HEK293T (cell line): Measurements from ENCODE around the gene IRF6.

ENCODE experiments used
- CTCF ChIA-PET: fragments of 350-600 bp; formaldehyde crosslinking; extraction: SDS; loops from one replicate; lab custom pipeline; 2021; ENCODE audit warnings: antibody characterized with exemption, inconsistent platforms; lab: Yijun Ruan, JAX
- POLR2A ChIA-PET: fragments of 350-600 bp; formaldehyde crosslinking; extraction: SDS; loops from one replicate; lab custom pipeline; 2020; ENCODE audit warnings: antibody characterized with exemption, inconsistent platforms; lab: Yijun Ruan, JAX
- DNase-seq: peaks from one replicate; pipeline ENCODE4 v3.0.0; 2012; ENCODE audit warnings: mixed read lengths; ENCODE audit errors: extremely low spot score
- ARNT ChIP-seq: fragments of 450-650 bp; IDR thresholded peaks from 2 replicates; pipeline ENCODE4 v1.6.1; 2017; ENCODE audit warnings: mild to moderate bottlenecking
- BHLHE40 ChIP-seq: fragments of 450-650 bp; IDR thresholded peaks from 2 replicates; pipeline ENCODE4 v1.6.1; 2016; ENCODE audit warnings: mild to moderate bottlenecking, moderate library complexity, borderline replicate concordance
- CTBP1 ChIP-seq: fragments of 450-650 bp; IDR thresholded peaks from 2 replicates; pipeline ENCODE4 v1.6.1; 2016; ENCODE audit warnings: borderline replicate concordance
- ELF4 ChIP-seq: fragments of 450-650 bp; IDR thresholded peaks from 2 replicates; pipeline ENCODE4 v1.6.1; 2017; ENCODE audit warnings: antibody characterized with exemption
- FOXA1 ChIP-seq: fragments of 450-650 bp; IDR thresholded peaks from 2 replicates; pipeline ENCODE4 v1.6.1; 2016; ENCODE audit warnings: mild to moderate bottlenecking
- FOXK2 ChIP-seq: fragments of 450-650 bp; IDR thresholded peaks from 2 replicates; pipeline ENCODE4 v1.6.1; 2016; ENCODE audit warnings: mild to moderate bottlenecking
- FOXM1 ChIP-seq: fragments of 450-650 bp; IDR thresholded peaks from 2 replicates; pipeline ENCODE4 v1.6.1; 2017; ENCODE audit warnings: mild to moderate bottlenecking, borderline replicate concordance
- HDGF ChIP-seq: fragments of 450-650 bp; IDR thresholded peaks from 2 replicates; pipeline ENCODE4 v1.6.1; 2017; ENCODE audit warnings: antibody characterized with exemption, borderline replicate concordance
- L3MBTL2 ChIP-seq: fragments of 450-650 bp; conservative IDR thresholded peaks from 2 replicates; pipeline ENCODE4 v1.6.1; 2016; ENCODE audit warnings: mild to moderate bottlenecking
- LEF1 ChIP-seq: fragments of 450-650 bp; IDR thresholded peaks from 2 replicates; pipeline ENCODE4 v1.6.1; 2017; ENCODE audit warnings: mild to moderate bottlenecking, borderline replicate concordance
- NFRKB ChIP-seq: fragments of 450-650 bp; IDR thresholded peaks from 2 replicates; pipeline ENCODE4 v1.6.1; 2016; ENCODE audit warnings: mild to moderate bottlenecking, moderate library complexity
- PKNOX1 ChIP-seq: fragments of 450-650 bp; IDR thresholded peaks from 2 replicates; pipeline ENCODE4 v1.6.1; 2016
- SP1 ChIP-seq: fragments of 450-650 bp; IDR thresholded peaks from 2 replicates; pipeline ENCODE4 v1.6.1; 2017
- SUZ12 ChIP-seq: fragments of 450-650 bp; IDR thresholded peaks from 2 replicates; pipeline ENCODE4 v1.6.1; 2016; ENCODE audit warnings: mild to moderate bottlenecking
- TARDBP ChIP-seq: fragments of 450-650 bp; IDR thresholded peaks from 2 replicates; pipeline ENCODE4 v1.6.1; 2016
- ZNF384 ChIP-seq: fragments of 450-650 bp; IDR thresholded peaks from 2 replicates; pipeline ENCODE4 v1.6.1; 2016

Gene IRF6

DNA sequence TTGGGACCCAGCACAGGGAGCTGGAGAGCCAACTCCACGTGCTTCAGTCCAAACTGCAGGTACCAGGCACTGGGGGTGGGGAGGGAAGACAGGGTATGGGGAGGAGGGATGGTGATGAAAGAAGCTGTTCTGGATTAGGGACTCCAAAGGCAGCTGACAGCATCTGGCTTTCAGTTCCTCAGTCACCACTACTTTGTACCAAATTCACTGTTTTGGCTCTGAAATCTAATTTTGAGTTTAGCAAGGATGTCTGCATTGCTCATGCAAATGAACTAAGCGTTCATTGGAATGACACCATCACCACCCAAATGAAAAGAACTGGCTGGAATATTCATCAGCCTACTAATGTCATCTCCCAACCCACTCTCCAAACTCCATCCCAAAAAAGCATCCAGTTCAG, 30.3 kb downstream of the IRF6 start:
- TF ChIP-seq BHLHE40 (no peak), LEF1 (no peak), ARNT (no peak), SP1 (no peak), SUZ12 (no peak), TARDBP (no peak), ELF4 (no peak), FOXK2 (no peak), NFRKB (no peak), L3MBTL2 (no peak), CTBP1 (no peak), HDGF (no peak), FOXA1 (no peak)
- CTCF ChIA-PET: no interaction called here
- POLR2A ChIA-PET: interaction anchor here (3.0 kb wide), 1 partner anchor 9 kb away, joined by 15 read pairs; the partner anchor contains the start of gene C1orf74
- DNase-seq: no peak

GRCh38 chr1:209774592-209774991, 31.4 kb downstream of the IRF6 start:
- POLR2A ChIA-PET: interaction anchor here (3.0 kb wide), 1 partner anchor 10 kb away, joined by 15 read pairs; the partner anchor contains the start of gene C1orf74

DNA sequence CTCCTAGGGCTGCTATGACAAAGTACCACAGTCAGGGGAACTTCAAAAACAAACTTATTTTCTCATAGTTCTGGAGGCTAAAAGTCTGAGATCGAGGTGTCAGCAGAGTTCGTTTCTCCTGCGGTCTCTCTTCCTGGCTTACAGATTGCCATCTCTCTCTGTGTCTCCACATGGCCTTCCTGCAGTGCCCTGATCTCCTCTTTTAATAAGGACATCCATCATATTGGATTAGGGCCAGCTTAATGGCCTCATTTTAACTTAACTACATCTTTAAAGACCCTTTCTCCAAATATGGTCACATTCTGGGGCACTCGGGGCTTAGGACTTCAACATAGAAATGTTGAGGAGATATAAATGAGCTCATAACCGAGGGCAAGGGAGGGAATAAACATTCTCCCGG, 33.8 kb downstream of the IRF6 start:
- no peak for TF ChIP-seq CTBP1
- no peak for TF ChIP-seq BHLHE40
- TF ChIP-seq FOXA1: no peak
- no peak for TF ChIP-seq ZNF384
- no peak for TF ChIP-seq LEF1
- ChIA-PET CTCF (no interaction called here), POLR2A (interaction anchor here (0.6 kb wide), 1 partner anchor 12 kb away, joined by 3 read pairs; the partner anchor contains the start of gene C1orf74)
- no peak for DNase-seq

More at GRCh38 chr1:209774592-209774991, 31.4 kb downstream of the IRF6 start:
- CTCF ChIA-PET: no interaction called here
- DNase-seq: no peak
- no peak for TF ChIP-seq ARNT
- no peak for TF ChIP-seq LEF1
- TF ChIP-seq CTBP1: no peak
- TF ChIP-seq SUZ12: no peak
- TF ChIP-seq ZNF384: no peak

GRCh38 chr1:209770636-209771415, 35.1 kb downstream of the IRF6 start:
- no peak for DNase-seq
- TF ChIP-seq CTBP1 (0 out of 2 replicates have a peak, but pooled peaks have one; percentile 9), L3MBTL2 (no peak)
- CTCF ChIA-PET: no interaction called here
- POLR2A ChIA-PET: no interaction called here

GRCh38 chr1:209769971-209770370, 36.0 kb downstream of the IRF6 start:
- CTCF ChIA-PET: no interaction called here
- POLR2A ChIA-PET: interaction anchor here (1.4 kb wide), 1 partner anchor 15 kb away, joined by 5 read pairs; the partner anchor contains the start of gene C1orf74
- DNase-seq: no peak
- TF ChIP-seq FOXA1 (no peak), FOXK2 (no peak), NFRKB (no peak), PKNOX1 (no peak), ZNF384 (no peak), SUZ12 (no peak), CTBP1 (no peak), TARDBP (no peak), BHLHE40 (no peak), ELF4 (no peak)

GRCh38 chr1:209769171-209769904, 36.6 kb downstream of the IRF6 start:
- CTCF ChIA-PET: interaction anchor here (0.7 kb wide), 1 partner anchor 170 kb away, joined by 3 read pairs; no protein-coding TSS in a partner anchor

More at GRCh38 chr1:209769171-209769904, 36.6 kb downstream of the IRF6 start:
- POLR2A ChIA-PET: interaction anchor here (1.4 kb wide), 1 partner anchor 15 kb away, joined by 5 read pairs; the partner anchor contains the start of gene C1orf74
- DNase-seq: no peak
- TF ChIP-seq NFRKB (no peak), L3MBTL2 (no peak), SUZ12 (no peak), FOXA1 (no peak), SP1 (no peak), HDGF (no peak), FOXM1 (no peak), BHLHE40 (no peak), ELF4 (no peak), PKNOX1 (no peak), ARNT (no peak), TARDBP (no peak), LEF1 (no peak), ZNF384 (no peak), FOXK2 (no peak), CTBP1 (no peak)
